Measurements from ENCODE around the gene TNRC6C. TPM values are rescaled to one million over a fixed set of nuclear protein-coding genes. Genes with fewer than 3 reads are reported as not detected.
"Not testable (repeated sequence)": the region's sequence is repeated elsewhere in the genome, so short reads cannot be mapped to it uniquely, and the experiment has no call there.

Gene TNRC6C
- total RNA-seq, 1 experiment from 2014 or later, result 2.6 TPM

- no peak for DNase-seq (ENCODE audit: low spot score)
These were observed 84.0 kb downstream of the TNRC6C start for GRCh38 chr17:78042542-78042941.

- no peak for DNase-seq (ENCODE audit: low spot score)
These were observed 84.5 kb downstream of the TNRC6C start for GRCh38 chr17:78043031-78043430.

GRCh38 chr17:78044280-78044835 is 85.9 kb downstream of the TNRC6C start:
- no peak for DNase-seq (ENCODE audit: low spot score)

GRCh38 chr17:78045316-78045715 is 86.8 kb downstream of the TNRC6C start:
- DNase-seq (ENCODE audit: low spot score), result no peak

GRCh38 chr17:78046923-78047322 is 88.4 kb downstream of the TNRC6C start:
- DNase-seq (ENCODE audit: low spot score), result no peak

GRCh38 chr17:78048346-78049292 is 90.1 kb downstream of the TNRC6C start:
- no peak for DNase-seq (ENCODE audit: low spot score)

- no peak for DNase-seq (ENCODE audit: low spot score)
These were observed 91.1 kb downstream of the TNRC6C start for GRCh38 chr17:78049609-78050008.

- no peak for DNase-seq (ENCODE audit: low spot score)
These were observed 92.9 kb downstream of the TNRC6C start for GRCh38 chr17:78051186-78051972.

GRCh38 chr17:78053777-78054468 is 95.4 kb downstream of the TNRC6C start:
- no peak for DNase-seq (ENCODE audit: low spot score)

- DNase-seq (ENCODE audit: low spot score), result no peak
These were observed 98.7 kb downstream of the TNRC6C start for GRCh38 chr17:78057113-78057740.

GRCh38 chr17:78058001-78058400 is 99.5 kb downstream of the TNRC6C start:
- no peak for DNase-seq (ENCODE audit: low spot score)

GRCh38 chr17:78058581-78058980 is 100.1 kb downstream of the TNRC6C start:
- no peak for DNase-seq (ENCODE audit: low spot score)

- DNase-seq (ENCODE audit: low spot score), result no peak
These were observed 104.1 kb downstream of the TNRC6C start for GRCh38 chr17:78062596-78062995.

GRCh38 chr17:78063489-78063888 is 105.0 kb downstream of the TNRC6C start:
- no peak for DNase-seq (ENCODE audit: low spot score)

- DNase-seq (ENCODE audit: low spot score), result no peak
These were observed 106.2 kb downstream of the TNRC6C start for GRCh38 chr17:78064708-78065107.

- not testable (repeated sequence) for DNase-seq (ENCODE audit: low spot score)
These were observed 108.5 kb downstream of the TNRC6C start for GRCh38 chr17:78066976-78067375.

GRCh38 chr17:78069695-78070094 is 111.2 kb downstream of the TNRC6C start:
- no peak for DNase-seq (ENCODE audit: low spot score)

- no peak for DNase-seq (ENCODE audit: low spot score)
These were observed 114.5 kb downstream of the TNRC6C start for GRCh38 chr17:78072961-78073360.

- DNase-seq (ENCODE audit: low spot score), result no peak
These were observed 116.5 kb downstream of the TNRC6C start for GRCh38 chr17:78075011-78075410.

GRCh38 chr17:78075545-78075944 is 117.0 kb downstream of the TNRC6C start:
- DNase-seq (ENCODE audit: low spot score), result no peak

GRCh38 chr17:78079253-78079652 is 120.8 kb downstream of the TNRC6C start:
- DNase-seq (ENCODE audit: low spot score), result no peak
